Gastrocnemius medialis (tissue), 4 donors: ENCODE measurements around the gene ERICH6.

Experiments
- POLR2A ChIP-seq, 2 donors: fragments of 450-650 bp; IDR thresholded peaks; one replicate each; pipeline ENCODE4 v1.6.1; 2017; ENCODE audit warnings: antibody characterized with exemption in 2 of 2, mild to moderate bottlenecking in 2 of 2, moderate library complexity in 2 of 2
- TF ChIP-seq, protein P1 (sequence below), 5 experiments: fragments of 450-650 bp in 3 of 5; fragments of 200-600 bp in 2 of 5; sonication (generic) in 2 of 5; IDR thresholded peaks in 4 of 5; conservative IDR thresholded peaks in 1 of 5; 1 replicate in 4 of 5; 2 replicates in 1 of 5; pipeline ENCODE4 v1.5.1; 2016 to 2019; ENCODE audit warnings: antibody characterized with exemption in 5 of 5, mild to moderate bottlenecking in 3 of 5, moderate library complexity in 3 of 5

DNA sequence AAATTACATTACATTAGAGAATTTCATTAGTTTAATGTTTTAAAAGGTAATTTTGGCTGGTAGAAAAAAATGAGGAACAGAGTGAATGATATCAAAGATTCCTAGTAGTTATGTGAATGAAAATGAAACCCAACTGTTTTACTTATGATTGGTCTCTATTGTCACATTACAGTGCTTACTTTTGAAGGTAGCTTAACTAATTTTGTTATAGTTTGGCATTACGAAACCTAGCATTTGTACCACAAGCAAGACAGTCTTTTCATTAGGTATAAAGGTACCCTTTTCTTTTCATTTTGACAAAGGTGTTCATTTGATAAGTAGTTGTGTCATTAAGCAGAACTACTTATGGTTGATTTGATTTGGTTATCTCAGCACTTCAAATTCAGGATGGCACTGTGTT lies 93.7 kb downstream of the ERICH6 start:
- TF ChIP-seq, protein P1, sequence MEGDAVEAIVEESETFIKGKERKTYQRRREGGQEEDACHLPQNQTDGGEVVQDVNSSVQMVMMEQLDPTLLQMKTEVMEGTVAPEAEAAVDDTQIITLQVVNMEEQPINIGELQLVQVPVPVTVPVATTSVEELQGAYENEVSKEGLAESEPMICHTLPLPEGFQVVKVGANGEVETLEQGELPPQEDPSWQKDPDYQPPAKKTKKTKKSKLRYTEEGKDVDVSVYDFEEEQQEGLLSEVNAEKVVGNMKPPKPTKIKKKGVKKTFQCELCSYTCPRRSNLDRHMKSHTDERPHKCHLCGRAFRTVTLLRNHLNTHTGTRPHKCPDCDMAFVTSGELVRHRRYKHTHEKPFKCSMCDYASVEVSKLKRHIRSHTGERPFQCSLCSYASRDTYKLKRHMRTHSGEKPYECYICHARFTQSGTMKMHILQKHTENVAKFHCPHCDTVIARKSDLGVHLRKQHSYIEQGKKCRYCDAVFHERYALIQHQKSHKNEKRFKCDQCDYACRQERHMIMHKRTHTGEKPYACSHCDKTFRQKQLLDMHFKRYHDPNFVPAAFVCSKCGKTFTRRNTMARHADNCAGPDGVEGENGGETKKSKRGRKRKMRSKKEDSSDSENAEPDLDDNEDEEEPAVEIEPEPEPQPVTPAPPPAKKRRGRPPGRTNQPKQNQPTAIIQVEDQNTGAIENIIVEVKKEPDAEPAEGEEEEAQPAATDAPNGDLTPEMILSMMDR (IDR thresholded peaks at IDR 0.05 in 4 of 5, conservative IDR thresholded peaks at IDR 0.05 in 1 of 5): no peak
- no peak for TF ChIP-seq POLR2A (IDR thresholded peaks at IDR 0.05)
